Parathyroid adenoma (tissue), 2 donors: Measurements from ENCODE around the gene LRRTM1.

ENCODE experiments used
- H2AFZ ChIP-seq: fragments of 300-600 bp; sonication (generic); one replicate; pipeline ENCODE4 v1.7.0; 2017; ENCODE audit warnings: antibody characterized with exemption, mild to moderate bottlenecking
- H3K27ac ChIP-seq: fragments of 300-600 bp; sonication (generic); one replicate; pipeline ENCODE4 v1.7.0; 2017
- H3K27me3 ChIP-seq: fragments of 300-600 bp; sonication (generic); one replicate; pipeline ENCODE4 v1.7.0; 2017; ENCODE audit warnings: low read length; ENCODE audit not compliant: control insufficient read depth, insufficient read depth
- H3K36me3 ChIP-seq: fragments of 300-600 bp; sonication (generic); one replicate; pipeline ENCODE4 v1.7.0; 2017; ENCODE audit warnings: low read length; ENCODE audit not compliant: control insufficient read depth, insufficient read depth
- H3K4me1 ChIP-seq: fragments of 300-600 bp; sonication (generic); one replicate; pipeline ENCODE4 v1.7.0; 2017; ENCODE audit warnings: control low read depth
- H3K4me2 ChIP-seq: fragments of 300-600 bp; sonication (generic); one replicate; pipeline ENCODE4 v1.7.0; 2017; ENCODE audit warnings: low read length
- H3K4me3 ChIP-seq: fragments of 300-600 bp; sonication (generic); one replicate; pipeline ENCODE4 v1.7.0; 2017; ENCODE audit warnings: low read depth, low read length
- H3K79me2 ChIP-seq: fragments of 300-600 bp; sonication (generic); one replicate; pipeline ENCODE4 v1.7.0; 2017; ENCODE audit warnings: control low read depth
- H3K9ac ChIP-seq: fragments of 300-600 bp; sonication (generic); one replicate; pipeline ENCODE4 v1.7.0; 2017; ENCODE audit warnings: mild to moderate bottlenecking
- H3K9me3 ChIP-seq: fragments of 300-600 bp; sonication (generic); one replicate; pipeline ENCODE4 v1.7.0; 2017; ENCODE audit warnings: low read length; ENCODE audit not compliant: control insufficient read depth
- CTCF ChIP-seq: fragments of 300-600 bp; sonication (generic); IDR thresholded peaks from one replicate; pipeline ENCODE4 v1.7.0; 2017; ENCODE audit warnings: antibody characterized with exemption, mild to moderate bottlenecking
- donor health status: primary hyperparathyroidism.

LRRTM1 gene

DNA sequence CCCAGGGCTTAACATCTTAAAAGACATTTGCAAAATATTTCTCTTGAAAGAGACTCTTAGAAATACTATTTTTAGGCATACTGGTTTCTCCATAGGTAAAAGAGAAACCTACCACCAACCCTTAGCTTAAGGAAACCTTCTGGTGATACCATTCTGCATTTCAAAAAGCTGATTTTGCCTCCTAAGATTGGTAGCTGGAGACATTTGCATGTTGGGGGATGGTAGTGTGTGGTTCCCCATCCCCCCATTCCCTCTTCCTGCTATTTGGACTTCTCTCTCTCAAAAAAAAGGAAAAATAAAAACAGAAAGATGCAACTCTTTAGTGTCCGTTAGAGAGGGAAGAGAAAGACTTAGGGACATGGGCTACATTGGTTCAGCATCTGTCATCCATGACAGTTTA lies 4.2 kb downstream of the LRRTM1 start:
- H3K4me1 ChIP-seq: no peaks in the 10 kb centered on the region
- no peak overlapping the region for H3K9ac ChIP-seq
- H2AFZ ChIP-seq: no peak overlapping the region

GRCh38 chr2:80299661-80300060 lies 4.9 kb downstream of the LRRTM1 start:
- H3K4me1 ChIP-seq: no peaks in the 10 kb centered on the region
- no peaks in the 10 kb centered on the region for H3K79me2 ChIP-seq
- no peaks in the 10 kb centered on the region for H3K36me3 ChIP-seq
- H3K9me3 ChIP-seq: no peaks in the 10 kb centered on the region
- no peak for TF ChIP-seq CTCF
- H3K9ac ChIP-seq: no peak overlapping the region
- no peaks in the 10 kb centered on the region for H3K27me3 ChIP-seq
- no peak overlapping the region for H3K4me3 ChIP-seq
- no peak overlapping the region for H2AFZ ChIP-seq
- no peak overlapping the region for H3K4me2 ChIP-seq
- H3K27ac ChIP-seq: no peak overlapping the region

More for the DNA sequence above, 4.2 kb downstream of the LRRTM1 start:
- H3K4me2 ChIP-seq: no peak overlapping the region
- no peaks in the 10 kb centered on the region for H3K9me3 ChIP-seq
- no peak overlapping the region for H3K4me3 ChIP-seq
- no peak overlapping the region for H3K27ac ChIP-seq
- no peaks in the 10 kb centered on the region for H3K36me3 ChIP-seq
- TF ChIP-seq CTCF: no peak
- no peaks in the 10 kb centered on the region for H3K27me3 ChIP-seq
- no peaks in the 10 kb centered on the region for H3K79me2 ChIP-seq

DNA sequence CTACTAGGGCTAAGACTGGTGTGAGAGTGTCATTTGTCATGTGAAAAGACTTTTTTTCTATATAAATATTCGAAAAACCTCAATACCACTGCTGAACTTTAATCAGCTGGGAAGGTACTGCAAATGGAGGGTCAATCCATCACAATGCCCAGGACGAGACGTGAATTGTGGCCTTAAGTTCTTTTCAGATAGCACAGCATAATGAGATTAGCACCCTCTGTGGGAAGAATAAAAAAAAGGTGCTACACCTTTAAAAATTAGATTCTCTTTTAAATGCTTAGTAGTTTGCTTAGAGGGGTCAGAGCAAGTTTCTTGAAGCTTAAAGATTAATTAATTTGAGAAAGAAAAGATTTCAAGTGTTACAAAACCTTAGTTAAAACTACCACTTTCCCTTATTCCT lies 5.6 kb downstream of the LRRTM1 start:
- H3K4me3 ChIP-seq: no peak overlapping the region
- no peak for TF ChIP-seq CTCF

DNA sequence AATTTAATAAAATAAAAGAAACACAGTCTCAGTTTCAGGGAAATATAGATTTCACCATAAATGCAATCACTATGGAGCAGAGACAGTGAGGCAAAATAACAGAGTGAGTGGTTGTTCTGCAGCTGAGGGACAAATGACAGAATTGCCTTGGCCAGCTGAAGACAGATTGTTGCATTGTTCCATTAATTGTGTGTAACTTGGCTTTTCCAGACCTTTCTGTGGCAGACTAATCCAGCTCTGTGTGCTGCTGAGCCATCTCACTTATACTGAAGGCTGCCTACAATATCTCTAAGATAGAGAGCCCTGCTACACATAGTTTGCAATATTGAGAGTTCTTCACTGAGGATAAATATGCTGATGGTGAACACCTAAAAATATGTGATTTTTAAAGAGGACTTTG lies 11.5 kb downstream of the LRRTM1 start:
- Histone ChIP-seq H3K27ac (no peak overlapping the region), H3K9me3 (no peaks in the 10 kb centered on the region), H3K9ac (no peak overlapping the region), H3K27me3 (no peaks in the 10 kb centered on the region), H3K4me3 (no peak overlapping the region), H3K4me2 (no peak overlapping the region), H3K36me3 (no peaks in the 10 kb centered on the region), H3K79me2 (no peaks in the 10 kb centered on the region), H3K4me1 (no peaks in the 10 kb centered on the region), H2AFZ (no peak overlapping the region)
- TF ChIP-seq CTCF: no peak

More for the DNA sequence above, 5.6 kb downstream of the LRRTM1 start:
- Histone ChIP-seq H3K27me3 (no peaks in the 10 kb centered on the region), H3K9ac (no peak overlapping the region), H3K36me3 (no peaks in the 10 kb centered on the region), H3K4me2 (no peak overlapping the region), H3K4me1 (no peaks in the 10 kb centered on the region), H3K27ac (no peak overlapping the region), H3K79me2 (no peaks in the 10 kb centered on the region), H2AFZ (no peak overlapping the region), H3K9me3 (no peaks in the 10 kb centered on the region)

DNA sequence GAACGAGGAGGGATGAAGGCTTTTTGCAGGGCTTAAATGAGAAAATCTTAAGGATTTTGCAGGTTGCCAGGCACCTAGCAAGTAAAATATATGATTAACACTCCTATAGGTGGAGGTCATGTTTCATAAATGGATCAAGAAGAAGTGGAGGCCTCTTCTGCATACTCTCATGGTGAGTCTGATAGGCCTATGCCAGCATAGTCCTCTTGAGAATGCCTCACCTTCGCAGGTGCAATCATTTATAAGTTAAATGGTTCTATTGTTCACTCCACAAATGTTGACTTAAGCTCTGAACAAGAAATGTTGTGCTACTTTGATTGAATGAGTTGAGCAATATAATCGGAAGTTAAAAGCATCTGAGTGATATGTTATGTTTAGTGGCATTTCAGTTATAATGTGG lies 12.1 kb downstream of the LRRTM1 start:
- Histone ChIP-seq H3K27ac (no peak overlapping the region), H3K4me3 (no peak overlapping the region), H3K79me2 (no peaks in the 10 kb centered on the region), H3K36me3 (no peaks in the 10 kb centered on the region), H3K27me3 (no peaks in the 10 kb centered on the region), H3K9me3 (no peaks in the 10 kb centered on the region), H2AFZ (no peak overlapping the region), H3K4me2 (no peak overlapping the region), H3K4me1 (no peaks in the 10 kb centered on the region), H3K9ac (no peak overlapping the region)
- TF ChIP-seq CTCF: no peak
